ENCODE data around the gene TRIM68. TPM values are rescaled to one million over a fixed set of nuclear protein-coding genes. Genes with fewer than 3 reads are reported as not detected.

The TRIM68 gene
- total RNA-seq, 6 experiments from 2014 or later, result 6.4 to 10.0 (median 8.6) TPM

GRCh38 chr11:4577761-4578160, 30.3 kb downstream of the TRIM68 start:
- no peak for DNase-seq
- no peak overlapping the region for H3K4me3 Mint-ChIP-seq
- H3K4me1 Mint-ChIP-seq (ENCODE audit: low read depth), result no peaks in the 10 kb centered on the region
- no peak overlapping the region for H3K27ac Mint-ChIP-seq
- no peak for TF ChIP-seq CTCF (IDR thresholded peaks at IDR 0.05)
- no peaks in the 10 kb centered on the region for H3K27me3 Mint-ChIP-seq (ENCODE audit: insufficient read depth)
- H3K9me3 Mint-ChIP-seq, result peaks cover 4% of the 10 kb centered on the region; the same call in 1 of the 2 replicates
- H3K36me3 Mint-ChIP-seq (ENCODE audit: low read depth), result no peaks in the 10 kb centered on the region

DNA sequence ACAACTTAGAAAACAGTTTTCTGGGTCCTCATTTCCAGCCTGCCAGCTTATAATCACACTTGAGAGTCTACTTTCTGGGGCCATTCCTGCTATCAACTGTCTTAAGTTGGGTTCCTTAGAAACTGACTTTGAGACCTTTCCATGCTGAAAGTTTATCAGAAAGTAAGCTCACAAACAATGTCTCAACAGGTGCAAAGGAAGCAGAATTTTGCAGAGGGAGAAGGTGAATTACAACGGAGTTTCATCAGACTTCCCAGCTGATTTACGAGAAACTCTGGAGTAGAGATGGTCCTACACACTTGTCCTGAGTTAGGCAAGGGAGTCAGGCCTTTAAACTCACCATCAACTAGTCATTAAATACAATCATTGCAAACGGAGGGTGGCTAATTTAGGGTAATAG, 31.2 kb downstream of the TRIM68 start:
- Mint-ChIP-seq H3K27me3 (ENCODE audit: insufficient read depth) (no peaks in the 10 kb centered on the region), H3K36me3 (ENCODE audit: low read depth) (no peaks in the 10 kb centered on the region), H3K4me1 (ENCODE audit: low read depth) (no peaks in the 10 kb centered on the region), H3K4me3 (no peak overlapping the region), H3K27ac (no peak overlapping the region), H3K9me3 (peaks cover 4% of the 10 kb centered on the region; the same call in 1 of the 2 replicates)
- no peak for DNase-seq
- no peak for TF ChIP-seq CTCF (IDR thresholded peaks at IDR 0.05)

DNA sequence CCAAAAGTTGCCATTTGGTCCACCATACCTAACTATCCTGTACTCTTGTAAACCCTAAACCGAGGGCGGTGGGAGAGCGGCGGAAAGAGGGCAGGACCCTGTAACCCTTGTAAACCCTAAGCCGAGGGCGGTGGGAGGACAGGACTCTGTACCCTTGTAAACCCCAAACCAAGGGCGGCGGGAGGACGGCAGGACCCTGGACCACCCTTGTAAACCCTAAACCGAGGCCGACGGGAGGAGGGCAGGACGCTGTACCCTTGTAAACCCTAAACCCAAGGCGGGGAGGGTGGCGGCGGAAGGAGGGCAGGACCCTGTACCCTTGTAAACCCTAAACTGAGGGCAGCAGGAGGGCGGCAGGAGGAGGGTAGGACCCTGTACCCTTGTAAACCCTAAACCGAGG, 39.0 kb downstream of the TRIM68 start:
- DNase-seq, result no peak
- no peak overlapping the region for H3K27ac Mint-ChIP-seq
- peaks cover 5% of the 10 kb centered on the region; the same call in 1 of the 2 replicates for H3K9me3 Mint-ChIP-seq
- H3K4me1 Mint-ChIP-seq (ENCODE audit: low read depth), result no peaks in the 10 kb centered on the region
- TF ChIP-seq CTCF (IDR thresholded peaks at IDR 0.05), result no peak
- H3K4me3 Mint-ChIP-seq, result no peak overlapping the region
- H3K27me3 Mint-ChIP-seq (ENCODE audit: insufficient read depth), result no peaks in the 10 kb centered on the region; the same call in none of the 2 replicates
- no peaks in the 10 kb centered on the region for H3K36me3 Mint-ChIP-seq (ENCODE audit: low read depth)

DNA sequence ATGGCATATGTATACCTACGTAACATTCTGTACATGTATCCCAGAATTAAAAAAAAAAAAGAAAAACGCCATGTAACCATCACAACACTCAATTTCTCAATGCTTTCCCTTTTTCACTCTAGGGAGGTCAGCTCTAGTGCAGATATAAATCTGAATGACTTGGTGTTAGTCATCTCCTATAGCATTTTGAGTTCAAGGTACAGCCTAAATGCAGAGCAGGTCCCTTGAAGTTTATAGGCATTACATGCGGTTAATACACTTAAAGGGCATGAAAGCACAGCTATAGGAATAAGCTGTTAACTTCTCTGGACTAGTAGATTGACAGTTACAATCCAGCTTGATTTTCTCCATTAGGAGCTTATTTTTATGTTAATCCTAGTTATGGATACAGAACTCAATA, 42.7 kb downstream of the TRIM68 start:
- Mint-ChIP-seq H3K36me3 (ENCODE audit: low read depth) (no peaks in the 10 kb centered on the region), H3K27me3 (ENCODE audit: insufficient read depth) (no peaks in the 10 kb centered on the region; the same call in none of the 2 replicates), H3K27ac (no peak overlapping the region), H3K9me3 (peaks cover 12% of the 10 kb centered on the region), H3K4me1 (ENCODE audit: low read depth) (no peaks in the 10 kb centered on the region), H3K4me3 (no peak overlapping the region)
- TF ChIP-seq CTCF (IDR thresholded peaks at IDR 0.05), result no peak
- no peak for DNase-seq

- no peaks in the 10 kb centered on the region for H3K36me3 Mint-ChIP-seq (ENCODE audit: low read depth)
- peaks cover 1% of the 10 kb centered on the region; the same call in 1 of the 2 replicates for H3K27me3 Mint-ChIP-seq (ENCODE audit: insufficient read depth)
- H3K27ac Mint-ChIP-seq, result no peak overlapping the region
- H3K9me3 Mint-ChIP-seq, result peaks cover 18% of the 10 kb centered on the region
- DNase-seq, result no peak
- H3K4me1 Mint-ChIP-seq (ENCODE audit: low read depth), result no peaks in the 10 kb centered on the region
- H3K4me3 Mint-ChIP-seq, result no peak overlapping the region
- TF ChIP-seq CTCF (IDR thresholded peaks at IDR 0.05), result no peak
These were observed 47.6 kb downstream of the TRIM68 start for GRCh38 chr11:4560467-4560866.
